Vagina (tissue), 2 donors: Measurements from ENCODE around the gene MAS1.

ENCODE experiments used
- POLR2A ChIP-seq, 2 donors: fragments of 450-650 bp; IDR thresholded peaks; one replicate each; pipeline ENCODE4 v1.6.1; 2017; ENCODE audit warnings: antibody characterized with exemption in 2 of 2, mild to moderate bottlenecking in 2 of 2, moderate library complexity in 2 of 2
- TF ChIP-seq, protein P1 (sequence below), 3 experiments: fragments of 450-650 bp in 2 of 3; fragments of 200-600 bp in 1 of 3; sonication (generic) in 1 of 3; IDR thresholded peaks; one replicate each; pipeline ENCODE4 v1.5.1; 2017 to 2019; ENCODE audit warnings: antibody characterized with exemption in 3 of 3, mild to moderate bottlenecking in 2 of 3, moderate library complexity in 2 of 3

DNA sequence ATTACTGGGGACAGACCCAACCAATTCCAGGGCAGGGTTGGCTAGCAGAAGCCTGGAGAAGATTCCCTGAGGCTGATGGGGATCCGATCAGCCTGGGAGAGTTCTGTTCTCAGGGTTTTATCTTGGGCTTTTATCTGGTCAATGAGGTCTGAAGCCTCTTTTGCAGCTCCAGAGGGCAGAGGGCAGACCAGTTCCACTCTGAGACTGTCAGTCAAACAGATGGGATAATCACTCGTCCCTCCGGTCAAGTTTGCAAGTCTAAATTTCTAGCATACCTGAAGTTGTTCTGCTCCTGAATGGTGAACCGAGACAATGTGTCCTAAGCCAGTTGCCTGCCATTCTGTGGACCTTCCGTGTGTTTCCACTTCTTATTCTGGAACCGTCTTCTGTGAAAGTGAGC is 3.0 kb upstream of the MAS1 start:
- TF ChIP-seq POLR2A (IDR thresholded peaks at IDR 0.05): no peak
- TF ChIP-seq, protein P1, sequence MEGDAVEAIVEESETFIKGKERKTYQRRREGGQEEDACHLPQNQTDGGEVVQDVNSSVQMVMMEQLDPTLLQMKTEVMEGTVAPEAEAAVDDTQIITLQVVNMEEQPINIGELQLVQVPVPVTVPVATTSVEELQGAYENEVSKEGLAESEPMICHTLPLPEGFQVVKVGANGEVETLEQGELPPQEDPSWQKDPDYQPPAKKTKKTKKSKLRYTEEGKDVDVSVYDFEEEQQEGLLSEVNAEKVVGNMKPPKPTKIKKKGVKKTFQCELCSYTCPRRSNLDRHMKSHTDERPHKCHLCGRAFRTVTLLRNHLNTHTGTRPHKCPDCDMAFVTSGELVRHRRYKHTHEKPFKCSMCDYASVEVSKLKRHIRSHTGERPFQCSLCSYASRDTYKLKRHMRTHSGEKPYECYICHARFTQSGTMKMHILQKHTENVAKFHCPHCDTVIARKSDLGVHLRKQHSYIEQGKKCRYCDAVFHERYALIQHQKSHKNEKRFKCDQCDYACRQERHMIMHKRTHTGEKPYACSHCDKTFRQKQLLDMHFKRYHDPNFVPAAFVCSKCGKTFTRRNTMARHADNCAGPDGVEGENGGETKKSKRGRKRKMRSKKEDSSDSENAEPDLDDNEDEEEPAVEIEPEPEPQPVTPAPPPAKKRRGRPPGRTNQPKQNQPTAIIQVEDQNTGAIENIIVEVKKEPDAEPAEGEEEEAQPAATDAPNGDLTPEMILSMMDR (IDR thresholded peaks at IDR 0.05): no peak
